WTC11 (cell line): ENCODE data around the gene CCDC57.

ENCODE experiments used
- CTCF ChIP-seq: fragments of 200-600 bp; IDR thresholded peaks from 2 replicates; pipeline ENCODE4 v1.8.0; 2022; ENCODE audit warnings: antibody characterized with exemption
- EMX1 ChIP-seq: fragments of 250-450 bp; sonication (Bioruptor Pico); IDR thresholded peaks from 2 replicates; pipeline ENCODE4 v1.8.0; 2021; ENCODE audit warnings: mild to moderate bottlenecking
- NR1H2 ChIP-seq: sonication (generic); formaldehyde crosslinking; IDR thresholded peaks from 2 replicates; pipeline ENCODE4 v1.9.0; 2021; ENCODE audit warnings: mild to moderate bottlenecking, moderate library complexity, missing genetic modification reagents
- RORB ChIP-seq: fragments of 250-450 bp; sonication (Bioruptor Pico); IDR thresholded peaks from 2 replicates; pipeline ENCODE4 v1.9.0; 2021; ENCODE audit warnings: mild to moderate bottlenecking
- SOX15 ChIP-seq: fragments of 250-450 bp; sonication (Bioruptor Pico); IDR thresholded peaks from 2 replicates; pipeline ENCODE4 v1.9.0; 2021; ENCODE audit warnings: mild to moderate bottlenecking
- ZBTB21 ChIP-seq: sonication (generic); formaldehyde crosslinking; IDR thresholded peaks from 2 replicates; pipeline ENCODE4 v1.8.1; 2023; ENCODE audit warnings: mild to moderate bottlenecking, missing genetic modification reagents, borderline replicate concordance
- ZNF416 ChIP-seq: fragments of 250-450 bp; sonication (Bioruptor Pico); IDR thresholded peaks from 2 replicates; pipeline ENCODE4 v1.9.0; 2021; ENCODE audit warnings: mild to moderate bottlenecking, inconsistent platforms
- TF ChIP-seq, protein P1 (sequence below): sonication (generic); formaldehyde crosslinking; IDR thresholded peaks from 2 replicates; pipeline ENCODE4 v1.8.1; 2023; ENCODE audit warnings: mild to moderate bottlenecking, missing genetic modification reagents

DNA sequence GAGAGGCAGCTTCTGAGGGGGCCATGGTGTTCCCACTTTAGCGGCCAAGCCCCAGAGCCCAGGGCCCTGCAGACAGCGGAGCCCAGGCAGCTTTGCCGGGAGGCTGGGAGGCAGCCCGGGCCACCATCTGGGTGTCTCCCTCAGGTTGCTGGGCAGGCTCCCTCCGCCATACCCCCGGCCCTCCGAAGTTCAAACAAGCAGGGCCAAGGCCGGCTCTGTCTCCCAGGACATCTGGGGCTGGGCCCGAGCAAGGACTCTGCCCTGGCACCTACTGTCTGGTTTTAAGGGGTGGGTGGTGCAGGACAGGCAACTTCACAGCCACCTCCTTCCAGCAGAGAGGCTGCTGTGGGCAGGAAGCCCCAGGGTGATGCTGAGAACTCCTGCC, 149.7 kb downstream of the CCDC57 start:
- no peak for TF ChIP-seq CTCF
- no peak for TF ChIP-seq ZNF416 (CRISPR knock-in tag)
- no peak for TF ChIP-seq ZBTB21
- no peak for TF ChIP-seq EMX1 (CRISPR knock-in tag)
- TF ChIP-seq RORB (CRISPR knock-in tag): no peak
- no peak for TF ChIP-seq SOX15 (CRISPR knock-in tag)
- TF ChIP-seq, protein P1, sequence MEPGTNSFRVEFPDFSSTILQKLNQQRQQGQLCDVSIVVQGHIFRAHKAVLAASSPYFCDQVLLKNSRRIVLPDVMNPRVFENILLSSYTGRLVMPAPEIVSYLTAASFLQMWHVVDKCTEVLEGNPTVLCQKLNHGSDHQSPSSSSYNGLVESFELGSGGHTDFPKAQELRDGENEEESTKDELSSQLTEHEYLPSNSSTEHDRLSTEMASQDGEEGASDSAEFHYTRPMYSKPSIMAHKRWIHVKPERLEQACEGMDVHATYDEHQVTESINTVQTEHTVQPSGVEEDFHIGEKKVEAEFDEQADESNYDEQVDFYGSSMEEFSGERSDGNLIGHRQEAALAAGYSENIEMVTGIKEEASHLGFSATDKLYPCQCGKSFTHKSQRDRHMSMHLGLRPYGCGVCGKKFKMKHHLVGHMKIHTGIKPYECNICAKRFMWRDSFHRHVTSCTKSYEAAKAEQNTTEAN: no peak
- TF ChIP-seq NR1H2 (CRISPR knock-in tag): no peak
